K562 (cell line): Measurements from ENCODE around the gene MCM3. TPM values are rescaled to one million over a fixed set of nuclear protein-coding genes. Genes with fewer than 3 reads are reported as not detected.

Experiments
- ATAC-seq: fragments of 200-7000 bp; cut with Tn5 transposase; 3 replicates; pipeline ENCODE4 v1.9.1; 2020; ENCODE audit warnings: moderate library complexity
- BruUV-seq: library from RNA; stranded (reverse); fragments of 400-500 nt; replicated peaks from 2 replicates; lab custom pipeline; 2021; lab: Mats Ljungman, UMichigan
- CTCF ChIA-PET: fragments of 300-600 bp; formaldehyde crosslinking; extraction: SDS; loops from one replicate; lab custom pipeline; 2021; ENCODE audit warnings: low intra/inter-chr PET ratio; lab: Yijun Ruan, JAX
- POLR2A ChIA-PET: fragments of 300-600, 350-650 bp; sonication (Branson Sonifier 250); formaldehyde crosslinking; extraction: SDS; loops from one replicate; lab custom pipeline; 2021; ENCODE audit warnings: antibody characterized with exemption, inconsistent platforms; lab: Yijun Ruan, JAX
- DNase-seq, 4 experiments: peaks; one replicate each; pipeline versions ENCODE4 v3.0.0 to v3.0.0-alpha.2; 2011 to 2018; ENCODE audit warnings: low spot score in 3 of 4, mixed read lengths in 3 of 4; ENCODE audit errors: extremely low read depth in 1 of 4
- FAIRE-seq: peaks from 2 replicates; lab custom pipeline; 2011; peaks lifted over from hg19 to GRCh38; lab: Jason Lieb, UNC
- H2AFZ ChIP-seq: 2 replicates; pipeline ENCODE4 v1.6.0; 2011; ENCODE audit warnings: low read depth, low read length, control low read depth, inconsistent platforms
- H3K27ac ChIP-seq: fragments of 200-600 bp; 3 replicates; pipeline ENCODE4 v1.8.0; 2011; ENCODE audit warnings: low read depth, mild to moderate bottlenecking, control low read depth, inconsistent platforms, low read length, moderate library complexity, mixed read lengths; ENCODE audit errors: extremely low read depth
- H3K27me3 ChIP-seq, 2 experiments: fragments of 300-600 bp in 1 of 2; 2 replicates in 1 of 2; 3 replicates in 1 of 2; pipeline versions ENCODE4 v1.6.0 to v1.8.0; 2011; ENCODE audit warnings: inconsistent platforms in 2 of 2, low read length in 2 of 2, mild to moderate bottlenecking in 1 of 2, mixed read lengths in 1 of 2, moderate library complexity in 1 of 2; ENCODE audit not compliant: control insufficient read depth in 2 of 2, insufficient read depth in 2 of 2
- H3K36me3 ChIP-seq: fragments of 300-600 bp; 3 replicates; pipeline ENCODE4 v1.8.0; 2011; ENCODE audit warnings: mild to moderate bottlenecking, low read length, inconsistent platforms; ENCODE audit not compliant: control insufficient read depth, insufficient read depth
- H3K4me1 ChIP-seq, 2 experiments: fragments of 200-600 bp in 1 of 2; replicated peaks in 1 of 2; 2 replicates in 1 of 2; 3 replicates in 1 of 2; pipeline versions ENCODE4 v1.5.1 to v1.8.0; 2011; ENCODE audit warnings: inconsistent platforms in 2 of 2, low read length in 2 of 2, mild to moderate bottlenecking in 1 of 2, mixed read lengths in 1 of 2, moderate library complexity in 1 of 2; ENCODE audit not compliant: control insufficient read depth in 2 of 2, insufficient read depth in 2 of 2
- H3K4me2 ChIP-seq: 2 replicates; pipeline ENCODE4 v1.6.1; 2011; ENCODE audit warnings: low read length, control low read depth, inconsistent platforms, mixed read lengths; ENCODE audit not compliant: insufficient read depth
- H3K4me3 ChIP-seq: fragments of 200-600 bp; sonication (generic), shearing (Covaris generic); 2 replicates; pipeline ENCODE4 v1.5.1; 2016; ENCODE audit warnings: control low read depth, inconsistent platforms
- H3K79me2 ChIP-seq: fragments of 200-600 bp; 3 replicates; pipeline ENCODE4 v1.8.0; 2011; ENCODE audit warnings: low read length, inconsistent platforms; ENCODE audit not compliant: control insufficient read depth, insufficient read depth
- H3K9ac ChIP-seq, 2 experiments: 2 replicates each; pipeline versions ENCODE4 v1.6.0 to v1.6.1; 2011; ENCODE audit warnings: low read depth in 2 of 2, low read length in 2 of 2, control low read depth in 1 of 2, inconsistent platforms in 1 of 2, mild to moderate bottlenecking in 1 of 2, mixed read lengths in 1 of 2; ENCODE audit not compliant: insufficient read depth in 1 of 2
- H3K9me1 ChIP-seq: one replicate; pipeline ENCODE4 v1.6.0; 2011; ENCODE audit warnings: inconsistent platforms, mild to moderate bottlenecking, low read length, moderate library complexity; ENCODE audit not compliant: control insufficient read depth, insufficient read depth
- H3K9me3 ChIP-seq: replicated peaks from 2 replicates; pipeline ENCODE4 v1.5.1; 2011; ENCODE audit warnings: low read depth, low read length, inconsistent platforms; ENCODE audit not compliant: control insufficient read depth, insufficient read depth
- H4K20me1 ChIP-seq: replicated peaks from 2 replicates; pipeline ENCODE4 v1.6.1; 2011; ENCODE audit warnings: low read length, inconsistent platforms, mixed read lengths; ENCODE audit not compliant: control insufficient read depth, insufficient read depth
- BRCA1 ChIP-seq, 2 experiments: fragments of 450-650 bp in 1 of 2; sonication (generic) in 1 of 2; formaldehyde crosslinking in 1 of 2; IDR thresholded peaks; 2 replicates each; pipeline versions ENCODE4 v1.5.0 to v1.6.1; 2017 to 2020; ENCODE audit warnings: mild to moderate bottlenecking in 1 of 2, missing genetic modification reagents in 1 of 2
- GABPB1 ChIP-seq: sonication (generic); formaldehyde crosslinking; IDR thresholded peaks from 2 replicates; pipeline ENCODE4 v1.8.0; 2022; ENCODE audit warnings: mild to moderate bottlenecking, missing genetic modification reagents
- NR4A1 ChIP-seq, 2 experiments: fragments of 250-450 bp in 1 of 2; fragments of 450-650 bp in 1 of 2; sonication (Bioruptor Pico) in 1 of 2; IDR thresholded peaks; 2 replicates each; pipeline versions ENCODE4 v1.4.0 to v1.6.1; 2016 to 2020; ENCODE audit warnings: mild to moderate bottlenecking in 2 of 2, missing compliant biosample characterization in 1 of 2, missing genetic modification characterization in 1 of 2, moderate library complexity in 1 of 2
- POLR2AphosphoS5 ChIP-seq: IDR thresholded peaks from 2 replicates; pipeline ENCODE4 v1.6.1; 2011; ENCODE audit warnings: mild to moderate bottlenecking, low read depth, low read length, moderate library complexity; ENCODE audit not compliant: control insufficient read depth, insufficient read depth
- TEAD4 ChIP-seq, 2 experiments: sonication (generic) in 1 of 2; formaldehyde crosslinking in 1 of 2; IDR thresholded peaks; 2 replicates each; pipeline versions ENCODE4 v1.6.1 to v1.8.0; 2012 to 2022; ENCODE audit warnings: borderline replicate concordance in 1 of 2, inconsistent platforms in 1 of 2, low read length in 1 of 2, mild to moderate bottlenecking in 1 of 2, missing genetic modification reagents in 1 of 2
- ZNF23 ChIP-seq: fragments of 250-450 bp; sonication (Bioruptor Pico); IDR thresholded peaks from 2 replicates; pipeline ENCODE4 v1.4.0; 2020; ENCODE audit warnings: mild to moderate bottlenecking
- WGBS: fragments of 100-300 bp; shearing (Covaris generic); methylation state at CpG from one replicate; pipeline ENCODE4 v1.1.6; 2016; ENCODE audit warnings: low coverage, mixed read lengths; ENCODE audit not compliant: insufficient coverage; ENCODE audit errors: missing lambda C conversion rate; 5-methylcytosine and 5-hydroxymethylcytosine counted together
- in situ Hi-C: fragments of 300-500 bp; cut with MboI; formaldehyde crosslinking; loops from 4 replicates; pipeline ENCODE4 v1.15.0; 2018; ENCODE audit warnings: inconsistent platforms, mixed read lengths
- intact Hi-C: fragments of 100-400 bp; cut with micrococcal nuclease; formaldehyde crosslinking; loops from 2 replicates; pipeline ENCODE4 v1.14.2; 2022
- polyA plus RNA-seq, 8 experiments: library from polyadenylated mRNA; depleted of rRNA in 4 of 8; stranded (reverse) in 5 of 8; unstranded in 3 of 8; fragments of >200 nt; fragmentation: Nextera tagmentation in 2 of 8; fragmentation: Illumina TruSeq in 1 of 8; extraction: Ambion mirVana in 2 of 8; extraction: Trizol in 1 of 8; gene quantifications; 2 replicates each; pipeline versions ENCODE4 v1.2.1 to v1.2.3, GENCODE V29; 2011 to 2014; ENCODE audit warnings: inconsistent platforms in 1 of 8, missing spikeins in 1 of 8
- total RNA-seq, 7 experiments: library from RNA; depleted of rRNA in 6 of 7; stranded (reverse); fragments of >200 nt in 6 of 7; fragmentation: Illumina TruSeq in 2 of 7; extraction: Trizol in 2 of 7; gene quantifications; 2 replicates each; pipeline versions ENCODE4 v1.2.1 to v1.2.3, GENCODE V29; 2011 to 2021; ENCODE audit warnings: low replicate concordance in 1 of 7

MCM3 gene
- total and polyA plus RNA-seq, 9 of the 15 experiments (the other 6 are each of a cell fraction or from before 2014, with no cell fraction given): 76.1 to 270 (median 250) TPM

DNA sequence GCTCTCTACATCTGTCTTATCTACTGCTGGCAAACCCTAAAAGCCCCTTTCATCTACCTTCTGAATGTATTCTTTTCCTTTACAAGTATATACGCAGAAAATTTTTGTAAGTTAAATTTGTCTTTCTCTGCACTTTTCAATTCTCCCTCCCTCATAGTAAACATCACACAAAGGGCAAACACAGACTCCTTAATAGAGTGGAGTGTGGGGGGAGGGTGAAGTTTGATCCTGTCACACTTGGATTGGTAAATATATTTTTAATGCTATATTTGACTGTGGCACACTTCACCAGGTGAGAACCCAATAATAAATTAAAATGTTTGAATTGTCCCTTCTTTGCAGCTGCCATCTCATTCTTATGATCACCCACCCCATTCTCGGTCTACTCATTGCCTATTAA is 44.2 kb upstream of the MCM3 start:
- in situ Hi-C loops: no loop called here
- Histone ChIP-seq H3K4me1 (peaks cover 17 to 20% of the 10 kb centered on the region in 2 experiments), H3K27me3 (no peaks in the 10 kb centered on the region)
- TF ChIP-seq GABPB1 (no peak), POLR2AphosphoS5 (no peak), BRCA1 (IDR thresholded peaks at IDR 0.05) (no peak), BRCA1 (CRISPR knock-in tag; IDR thresholded peaks at IDR 0.05) (no peak), TEAD4 (IDR thresholded peaks at IDR 0.05; ENCODE audit: low read length) (no peak), TEAD4 (CRISPR knock-in tag; IDR thresholded peaks at IDR 0.05; ENCODE audit: borderline replicate concordance) (no peak), ZNF23 (CRISPR knock-in tag) (no peak), NR4A1 (CRISPR knock-in tag; IDR thresholded peaks at IDR 0.05) (no peak), NR4A1 (tag; IDR thresholded peaks at IDR 0.05) (no peak)
- TF ChIP-seq, all 486 proteins: peak for 0
- WGBS: 62% methylated on average over 2 of the region's 2 CpGs
- intact Hi-C loops: no loop called here
- H3K36me3 ChIP-seq: no peaks in the 10 kb centered on the region
- H3K9me1 ChIP-seq: no peaks in the 10 kb centered on the region
- ATAC-seq: no peak
- no TSS peak for BruUV-seq
- CTCF ChIA-PET: no interaction called here
- POLR2A ChIA-PET: interaction anchor here (0.6 to 1.2 kb wide), 2 partner anchors 8 to 90 kb away, joined by 3 to 4 read pairs; no protein-coding TSS in a partner anchor
- no peak for DNase-seq
- H3K79me2 ChIP-seq: no peaks in the 10 kb centered on the region
- no peaks in the 10 kb centered on the region for H4K20me1 ChIP-seq
- no peak overlapping the region for H3K9ac ChIP-seq
- no peak overlapping the region for H3K27ac ChIP-seq
- no peak overlapping the region for H3K4me2 ChIP-seq
- H3K4me3 ChIP-seq: no peak overlapping the region
- H3K9me3 ChIP-seq: no peaks in the 10 kb centered on the region
- no peak for FAIRE-seq
- no peak overlapping the region for H2AFZ ChIP-seq
